HG03439 (cell line): ENCODE data around the gene MRTFA.

Source experiments
- ATAC-seq: cut with Tn5 transposase; IDR thresholded peaks from one replicate; pipeline ENCODE4 v1.9.1; 2021; ENCODE audit warnings: mild to moderate bottlenecking, moderate library complexity; ENCODE audit not compliant: unreplicated experiment

MRTFA gene

DNA sequence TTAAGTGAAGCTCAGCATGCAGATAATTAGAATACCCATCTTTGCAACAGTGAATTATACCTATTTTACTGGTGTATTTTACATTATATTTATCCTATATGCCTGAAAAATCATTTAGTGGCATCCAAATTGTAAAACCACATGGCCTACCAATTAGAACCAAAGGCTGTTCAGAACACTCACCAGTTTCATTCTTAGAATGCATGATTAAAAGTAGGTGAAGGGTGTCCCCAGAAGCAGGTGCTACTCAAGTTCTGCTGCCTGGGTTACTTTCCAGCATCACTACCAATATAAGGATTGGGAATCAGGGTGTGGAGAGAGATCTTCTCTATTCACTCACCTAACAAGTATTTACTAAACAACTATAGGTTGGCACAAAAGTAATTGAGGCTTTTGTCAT is 162.8 kb downstream of the MRTFA start:
- ATAC-seq = no peak

DNA sequence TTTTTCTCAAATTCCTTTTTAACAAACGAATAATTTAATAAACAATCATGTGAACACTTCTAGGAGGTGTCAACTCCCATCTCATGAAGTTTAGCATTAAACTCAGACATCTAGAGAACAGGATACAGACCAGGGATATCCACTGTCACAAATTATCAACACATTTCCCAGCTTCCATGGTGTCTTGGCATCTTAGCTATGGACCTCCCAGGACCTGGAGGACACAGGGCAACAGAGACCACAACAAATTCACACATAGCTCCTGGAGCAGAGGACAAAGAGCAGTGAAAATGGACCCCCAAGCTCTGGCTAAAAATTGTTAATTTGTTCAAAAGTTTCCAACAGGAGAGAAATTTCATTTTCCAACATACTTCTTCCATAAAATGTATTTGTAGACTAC is 163.9 kb downstream of the MRTFA start:
- no peak for ATAC-seq

DNA sequence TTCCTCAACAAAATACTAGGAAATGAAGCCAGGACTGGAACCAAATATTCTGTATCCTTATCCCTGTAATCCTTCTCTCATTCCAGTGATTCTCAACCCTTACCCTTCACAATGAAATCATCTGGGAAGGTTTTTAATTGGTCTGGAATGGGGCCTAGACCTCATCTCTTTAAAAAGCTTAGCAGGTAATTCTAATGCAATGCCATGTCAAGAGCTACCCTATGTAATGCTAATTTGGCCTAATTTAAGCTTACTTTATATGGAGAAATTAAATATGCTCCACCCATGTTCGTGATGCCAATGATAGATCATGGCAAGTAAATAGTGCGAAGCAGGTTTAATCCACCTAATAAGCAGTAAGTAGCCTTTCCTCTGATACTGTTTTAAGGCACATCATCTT is 164.5 kb downstream of the MRTFA start:
- no peak for ATAC-seq

DNA sequence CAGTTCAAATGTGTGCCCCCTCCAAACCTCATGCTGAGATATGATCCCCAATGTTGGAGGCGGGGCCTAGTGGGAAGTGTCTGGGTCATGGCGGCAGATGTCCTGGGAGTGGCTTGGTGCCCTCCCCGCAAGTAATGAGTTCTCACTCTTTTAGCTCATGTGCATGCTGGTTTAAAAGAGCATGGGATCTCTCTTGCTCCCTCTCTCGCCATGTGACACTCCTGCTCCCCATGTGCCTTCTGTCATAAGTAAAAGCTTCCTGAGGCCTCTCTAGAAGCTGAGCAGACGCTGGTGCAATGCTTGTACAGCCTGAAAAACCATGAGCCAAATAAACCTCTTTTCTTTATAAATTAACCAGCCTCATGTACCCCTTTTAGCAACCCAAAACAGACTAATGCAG is 167.3 kb downstream of the MRTFA start:
- ATAC-seq = no peak

DNA sequence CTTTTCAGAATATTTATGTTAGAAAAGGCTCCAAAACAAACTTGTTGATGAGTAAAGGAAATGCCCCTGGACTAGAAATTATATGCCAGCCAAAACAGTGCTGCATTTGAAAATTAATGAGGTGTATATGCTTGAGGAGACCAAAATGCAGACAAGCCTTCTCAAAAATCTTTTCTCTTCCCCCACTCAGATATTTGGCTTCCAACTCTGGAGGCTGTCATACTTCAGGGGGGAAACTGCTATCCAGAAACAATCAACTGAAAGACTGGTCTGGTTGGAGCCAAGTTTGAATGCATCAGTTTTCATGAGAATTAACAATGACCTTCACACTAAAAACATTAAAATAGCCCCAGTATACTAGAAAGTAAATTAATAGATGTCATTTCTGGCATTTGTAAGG is 167.9 kb downstream of the MRTFA start:
- ATAC-seq = no peak

DNA sequence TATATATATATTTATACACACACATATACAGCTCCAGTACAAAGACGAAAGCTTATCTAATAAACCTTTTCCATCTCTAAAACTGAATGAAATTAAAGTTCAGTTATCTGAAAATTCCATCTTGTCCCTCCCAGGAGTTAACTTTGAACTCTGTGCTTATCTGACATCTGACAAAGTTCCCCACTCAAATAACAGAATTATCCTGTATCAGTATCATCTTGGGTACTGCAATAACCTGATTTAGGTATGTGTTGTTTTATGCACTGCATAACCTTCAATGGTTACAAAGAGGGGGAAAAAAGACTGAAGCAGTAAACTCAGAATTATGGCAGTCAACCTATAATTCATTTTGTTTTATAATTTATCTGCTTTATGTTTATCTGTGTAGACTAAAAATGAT is 169.5 kb downstream of the MRTFA start:
- ATAC-seq = no peak

DNA sequence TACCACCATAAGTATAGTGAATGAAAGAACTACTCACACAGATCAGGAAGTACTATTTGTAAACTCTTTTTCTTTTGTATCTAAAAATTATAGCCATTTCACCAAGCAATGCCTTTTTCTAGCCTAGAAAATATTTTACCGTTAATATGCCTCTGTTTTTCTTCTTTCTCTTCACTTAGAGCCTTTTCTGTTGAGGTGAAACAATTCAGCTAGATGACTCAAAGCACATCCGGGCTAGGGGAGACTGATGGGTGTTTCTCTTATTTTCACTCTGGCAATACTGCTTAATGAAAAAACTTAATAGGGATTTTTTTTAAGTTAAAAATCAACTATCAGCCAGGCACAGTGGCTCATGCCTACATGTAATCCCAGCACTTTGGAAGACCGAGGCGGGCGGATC is 172.8 kb downstream of the MRTFA start:
- no peak for ATAC-seq

DNA sequence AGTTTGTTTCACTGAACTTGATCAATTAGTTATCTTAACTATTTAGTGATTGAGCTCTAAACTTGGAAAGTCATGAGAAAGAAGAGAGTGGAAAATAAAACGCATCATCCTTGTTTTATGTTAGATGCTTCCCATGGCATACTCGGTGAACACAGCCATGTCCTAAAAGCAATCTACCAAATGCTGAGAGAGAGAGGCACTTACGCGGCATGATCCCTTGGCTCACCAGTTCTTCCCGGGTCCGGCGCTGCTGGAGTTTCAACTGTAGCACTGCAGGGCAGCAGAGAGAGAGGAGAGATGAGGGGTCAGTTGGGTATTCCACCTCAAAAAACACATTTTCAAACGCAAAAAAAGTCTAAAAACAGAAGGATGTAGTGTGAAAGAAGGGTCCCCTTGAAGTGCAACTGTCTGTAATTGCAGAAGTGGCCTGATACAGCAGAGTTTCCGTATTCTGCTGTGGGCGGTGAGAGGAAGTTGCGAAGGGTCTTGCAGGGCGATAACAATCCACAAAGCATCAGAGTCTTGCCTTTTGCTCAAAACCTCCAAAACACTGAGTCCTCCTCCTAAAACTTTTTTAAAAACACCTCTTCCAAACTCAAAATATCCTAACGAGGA is 173.4 kb downstream of the MRTFA start:
- no peak for ATAC-seq

DNA sequence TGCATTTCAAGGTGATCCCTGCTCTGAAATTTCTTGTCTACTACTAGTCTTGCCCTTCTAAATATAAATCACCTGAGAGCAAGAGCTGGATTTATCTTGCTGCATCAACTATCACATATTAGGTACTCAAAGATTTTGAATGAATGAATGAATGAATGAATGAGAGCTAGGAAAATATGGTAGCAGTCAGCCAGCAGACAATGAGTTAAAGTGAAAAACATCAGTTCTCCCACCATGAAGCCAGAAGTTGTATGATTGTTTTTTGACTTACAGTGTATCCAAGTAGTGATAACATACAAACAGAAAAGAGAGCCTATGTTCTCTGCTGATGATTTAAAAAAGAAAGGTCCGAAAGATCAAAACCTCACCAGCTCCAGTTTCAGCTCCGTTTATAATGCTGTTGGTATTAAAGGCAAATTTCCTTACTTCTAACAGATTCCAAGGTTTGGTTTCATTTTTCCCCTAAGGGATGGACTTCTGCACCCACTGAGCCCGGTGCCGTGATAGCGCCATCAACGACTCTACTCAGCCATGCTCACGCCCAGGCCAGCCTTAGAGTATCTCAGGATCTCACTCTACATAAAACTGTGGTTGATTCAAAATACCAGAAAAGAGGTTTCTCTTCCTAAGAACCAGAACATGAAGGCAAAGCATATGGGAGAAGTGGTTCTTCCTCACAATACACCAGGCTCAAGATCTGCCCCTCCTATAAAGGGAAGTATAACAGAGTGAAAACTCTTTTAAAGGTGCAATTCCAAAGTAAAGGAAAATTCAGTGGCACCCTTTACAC is 174.1 kb downstream of the MRTFA start:
- ATAC-seq = no peak

DNA sequence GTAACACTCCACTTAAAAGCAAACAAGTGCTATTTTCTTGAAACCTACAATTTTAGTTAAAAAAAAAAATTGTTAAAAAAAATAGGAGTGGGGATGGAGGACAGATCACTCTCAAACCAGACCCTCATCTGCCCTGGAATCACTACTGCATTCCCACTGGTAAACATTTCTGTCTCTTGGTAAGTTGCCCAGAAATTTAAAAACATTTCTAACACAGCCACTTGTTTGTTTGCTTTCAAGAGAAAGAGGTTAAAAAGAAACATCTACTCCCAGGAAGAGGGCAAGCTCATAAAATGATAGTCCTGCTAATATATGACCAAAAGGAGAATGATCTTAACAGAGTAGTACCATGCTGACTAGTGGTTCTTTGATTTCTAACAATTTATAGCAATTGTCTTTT is 182.8 kb downstream of the MRTFA start:
- ATAC-seq = no peak

DNA sequence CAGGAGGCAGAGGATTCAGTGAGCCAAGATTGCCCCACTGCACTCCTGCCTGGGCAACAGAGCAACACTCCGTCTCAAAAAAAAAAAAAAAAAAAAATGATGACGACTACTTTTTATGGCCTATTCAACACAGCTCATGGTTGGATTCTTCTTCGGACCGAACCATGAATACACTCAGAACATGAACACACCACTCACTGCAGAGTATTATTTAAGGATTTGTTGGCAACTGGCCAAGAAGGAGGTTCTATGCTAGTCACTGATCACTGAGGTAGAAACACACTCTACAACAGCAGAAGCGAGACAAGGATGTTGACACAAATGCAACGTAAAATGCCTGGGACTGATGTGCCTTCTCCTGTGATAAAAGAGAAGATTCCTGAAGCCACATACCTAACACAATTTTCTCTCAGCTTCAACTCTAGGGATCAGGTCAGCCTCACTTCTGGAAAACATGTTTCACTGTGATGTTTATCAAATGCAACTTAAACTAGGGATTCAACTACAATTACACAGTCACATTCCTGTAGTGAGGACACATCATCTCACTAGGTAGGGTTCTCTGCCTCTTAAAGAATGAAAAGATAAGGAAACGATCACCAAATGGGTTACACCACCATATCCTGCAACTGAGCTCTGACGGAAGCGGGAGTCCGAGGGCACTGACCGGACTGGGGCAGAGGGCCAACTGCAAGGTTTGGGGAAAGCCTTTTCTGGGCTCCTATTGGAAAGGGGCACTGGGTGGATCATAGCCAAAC is 183.6 kb downstream of the MRTFA start:
- no peak for ATAC-seq

DNA sequence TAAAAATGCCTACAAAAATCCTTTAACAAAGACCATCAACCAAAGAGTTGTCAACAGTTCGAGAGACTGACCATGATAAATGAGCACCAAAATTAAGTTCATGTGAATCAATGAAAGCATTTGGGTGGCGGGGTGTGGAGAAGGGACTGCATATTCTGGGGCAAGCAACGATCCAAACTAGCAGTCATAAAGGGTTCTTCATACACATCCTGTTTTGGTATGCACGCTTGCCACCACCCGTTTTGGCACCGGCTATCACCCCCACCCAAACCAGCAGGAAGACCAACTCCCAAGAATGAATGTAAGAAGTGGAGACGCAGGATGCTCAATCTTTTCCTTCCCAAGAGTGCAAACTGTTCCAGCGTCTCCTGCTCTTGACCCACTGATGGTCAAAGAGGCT is 185.3 kb downstream of the MRTFA start:
- ATAC-seq = no peak

DNA sequence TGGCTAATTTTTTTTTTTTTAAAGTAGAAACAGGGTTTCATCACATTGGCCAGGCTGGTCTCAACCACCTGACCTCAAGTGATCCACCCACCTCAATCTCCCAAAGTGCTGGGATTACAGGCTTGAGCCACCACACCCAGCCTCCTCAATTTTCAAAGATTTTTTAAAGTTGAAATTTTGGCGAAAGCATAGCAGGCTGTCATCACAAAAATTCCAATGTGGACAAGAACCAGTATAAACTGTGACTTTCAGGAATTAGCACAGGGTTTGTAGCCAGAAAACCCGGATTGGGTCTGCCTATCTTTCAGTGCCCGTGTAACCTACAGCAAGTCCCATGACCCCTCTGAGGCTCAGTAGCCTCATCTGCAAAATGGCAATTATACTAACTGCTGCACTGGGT is 185.9 kb downstream of the MRTFA start:
- no peak for ATAC-seq

DNA sequence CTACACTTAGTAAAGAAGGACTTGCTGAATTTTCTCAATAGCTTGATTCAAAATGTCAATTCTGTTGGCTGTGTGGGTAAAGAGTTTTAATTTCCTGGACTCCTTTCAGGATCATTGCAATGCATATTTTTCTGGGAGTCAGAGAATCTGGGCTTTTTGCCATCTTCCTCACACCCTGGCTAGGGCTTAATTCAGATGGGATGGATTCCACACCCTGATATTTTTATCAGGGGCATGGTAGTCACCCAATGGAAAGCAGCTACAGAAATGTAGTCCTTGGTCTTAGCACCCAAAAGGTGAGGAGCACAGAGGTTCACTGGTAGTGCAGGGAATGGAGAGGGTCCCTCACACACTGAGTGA is 186.9 kb downstream of the MRTFA start:
- ATAC-seq = no peak

DNA sequence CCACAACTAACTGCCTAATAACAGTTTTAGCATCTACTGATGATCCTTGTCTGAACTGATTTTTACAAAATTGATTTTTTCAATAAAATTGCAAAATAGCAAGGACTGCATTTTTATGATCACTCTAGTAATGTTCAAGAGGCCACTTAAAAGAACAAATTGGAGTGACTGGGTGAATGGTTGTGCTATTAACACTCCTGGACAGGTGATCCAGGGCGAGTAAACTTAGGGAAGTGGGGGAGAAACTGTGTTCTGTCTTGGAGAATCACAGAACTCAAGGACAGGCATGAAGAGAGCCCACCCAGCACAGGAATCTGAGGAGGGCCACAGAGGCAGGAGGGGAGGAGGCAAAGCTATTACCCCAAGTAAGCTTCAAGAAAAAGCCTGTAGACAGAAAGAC is 190.3 kb downstream of the MRTFA start:
- ATAC-seq = no peak

DNA sequence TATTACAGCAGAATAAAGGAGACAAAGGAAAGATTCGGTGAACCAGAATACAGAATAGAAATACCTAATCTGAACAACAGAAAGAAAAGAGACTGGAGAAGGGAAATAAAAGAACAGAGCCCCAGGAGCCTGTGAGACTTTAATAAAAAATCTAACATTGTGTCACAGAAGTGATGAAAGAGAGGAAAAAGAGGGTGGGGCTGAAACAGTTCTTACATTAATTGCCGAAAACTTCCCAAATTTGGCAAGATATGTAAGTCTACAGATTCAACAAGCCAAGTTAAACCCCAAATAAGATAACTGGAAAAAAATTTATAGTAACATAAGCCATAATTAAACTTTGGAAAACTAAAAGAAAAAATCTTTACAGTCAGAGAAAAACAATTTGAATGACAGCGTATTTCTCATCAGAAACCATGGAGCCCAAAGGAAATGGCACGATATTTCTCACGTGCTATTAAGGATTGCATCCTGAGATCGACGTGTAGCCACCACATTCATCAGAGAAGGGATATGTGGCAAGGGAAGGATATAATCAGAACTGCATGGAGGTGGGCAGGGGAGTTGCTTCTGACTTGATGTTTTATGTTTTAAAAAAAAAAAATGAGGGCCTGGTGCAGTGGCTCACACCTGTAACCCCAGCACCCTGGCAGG is 192.2 kb downstream of the MRTFA start:
- ATAC-seq = no peak

DNA sequence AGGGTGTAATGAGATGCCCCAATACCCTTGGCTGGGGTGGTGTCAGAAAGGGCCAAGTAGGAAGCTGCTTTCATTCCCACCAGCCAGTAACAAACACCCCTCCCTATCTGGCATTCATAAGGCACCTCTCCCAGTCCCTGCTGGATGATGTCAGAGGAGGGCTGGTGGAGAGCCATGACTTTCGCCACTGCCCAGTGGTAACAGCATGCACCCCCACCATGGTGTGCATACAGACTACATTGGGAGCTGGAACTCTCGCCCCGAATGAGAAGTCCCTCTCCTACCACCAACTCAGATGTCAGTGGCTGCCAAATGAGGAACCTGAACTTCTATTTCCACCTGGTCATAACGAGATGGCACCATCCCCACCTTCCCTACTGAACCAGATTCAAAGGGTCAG is 192.8 kb downstream of the MRTFA start:
- no peak for ATAC-seq

DNA sequence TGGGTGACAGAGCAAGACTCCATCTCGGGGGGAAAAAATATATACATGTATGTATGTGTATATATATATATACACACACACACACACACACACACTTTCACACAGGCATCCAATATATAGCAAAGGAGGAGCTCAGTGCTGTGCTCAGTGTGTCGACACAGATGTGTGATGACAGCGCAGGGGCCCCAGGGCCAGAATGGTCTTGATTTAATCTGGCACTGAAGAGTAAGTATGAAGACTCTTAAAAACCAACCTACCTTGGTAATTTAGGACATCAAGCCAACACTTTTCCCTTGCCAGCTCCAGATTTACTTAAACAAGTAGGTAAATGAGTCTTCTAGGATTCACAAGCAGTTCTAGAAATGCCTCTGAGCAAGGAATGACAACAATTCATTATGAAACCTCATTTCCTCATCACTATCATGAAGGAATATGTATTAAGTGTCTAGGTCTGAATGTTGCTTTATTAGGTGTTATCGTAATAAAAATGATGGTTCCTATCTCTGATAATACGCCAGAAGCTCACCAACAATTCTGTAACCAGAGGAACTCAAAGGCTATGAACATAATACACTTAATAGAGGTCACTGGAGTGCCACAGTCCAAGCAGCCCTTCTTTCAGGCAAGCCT is 194.6 kb downstream of the MRTFA start:
- ATAC-seq = no peak

DNA sequence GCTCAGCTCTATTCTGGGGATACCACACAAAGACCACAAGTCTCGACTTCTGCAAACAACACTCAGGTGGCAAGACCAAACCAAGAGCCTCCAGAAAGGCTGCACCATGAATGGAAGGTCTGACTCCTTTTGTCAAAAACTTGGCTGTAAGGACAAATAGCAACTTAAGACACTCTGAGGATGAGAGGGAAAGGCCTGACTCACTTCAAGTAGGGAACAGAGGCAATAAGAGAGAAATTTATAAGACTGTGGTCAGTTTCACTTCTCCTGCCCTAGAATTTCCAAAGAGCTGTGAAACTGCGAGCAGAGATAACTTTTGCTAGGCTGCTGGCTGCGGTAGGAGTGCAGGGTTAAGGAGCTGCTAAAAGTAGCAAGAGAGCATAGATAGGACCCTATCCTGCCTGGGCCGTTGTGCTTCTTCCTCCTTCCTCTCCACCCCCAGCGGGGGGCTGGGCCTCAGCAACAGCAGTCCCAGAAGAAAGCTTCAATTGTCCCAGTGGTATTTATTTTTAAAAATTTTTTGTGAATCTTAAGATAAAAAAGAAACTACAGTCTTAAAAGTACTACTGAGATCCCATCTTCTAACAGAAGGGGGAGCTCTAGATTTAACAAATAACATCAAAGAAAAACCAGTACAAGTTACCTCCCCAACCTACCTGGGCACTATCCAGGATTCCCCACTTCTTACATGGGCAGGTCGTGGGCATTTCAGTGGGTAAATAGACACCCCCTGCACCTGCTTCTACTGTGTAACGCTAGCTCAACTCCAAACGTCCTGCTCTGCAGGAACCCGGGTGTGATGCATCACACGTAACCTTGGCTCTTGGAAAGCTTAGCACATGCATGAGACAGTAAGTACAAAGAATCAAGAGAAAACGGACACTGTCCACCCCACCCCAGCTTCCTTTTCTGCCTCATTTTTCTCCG is 199.8 kb downstream of the MRTFA start:
- peak; percentile 56 for ATAC-seq

DNA sequence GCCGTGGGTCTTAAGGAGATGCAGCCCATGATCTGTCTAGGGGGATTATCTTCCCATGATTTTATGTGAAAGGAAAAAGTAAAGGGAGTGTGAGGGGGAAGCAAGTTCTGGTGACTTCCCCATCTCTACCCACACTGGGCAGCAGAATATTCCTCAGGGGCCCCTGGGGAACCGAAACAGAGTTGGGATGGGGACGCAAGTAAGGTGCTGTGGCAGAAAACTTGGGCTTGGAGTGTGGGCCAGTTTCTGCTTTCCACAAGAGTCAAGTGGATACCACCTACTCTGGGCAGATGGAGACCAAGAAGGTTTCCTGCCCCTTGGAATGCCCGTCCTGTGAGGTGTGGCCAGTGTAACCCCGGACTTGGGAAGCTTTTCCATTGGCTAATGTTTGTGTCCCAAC is 201.8 kb downstream of the MRTFA start:
- no peak for ATAC-seq
